ENCODE measurements around the gene ITPRIP. TPM values are rescaled to one million over a fixed set of nuclear protein-coding genes. Genes with fewer than 3 reads are reported as not detected.

ITPRIP gene
- total RNA-seq, 2 experiments from 2014 or later = 15.6 to 16.6 TPM

DNA sequence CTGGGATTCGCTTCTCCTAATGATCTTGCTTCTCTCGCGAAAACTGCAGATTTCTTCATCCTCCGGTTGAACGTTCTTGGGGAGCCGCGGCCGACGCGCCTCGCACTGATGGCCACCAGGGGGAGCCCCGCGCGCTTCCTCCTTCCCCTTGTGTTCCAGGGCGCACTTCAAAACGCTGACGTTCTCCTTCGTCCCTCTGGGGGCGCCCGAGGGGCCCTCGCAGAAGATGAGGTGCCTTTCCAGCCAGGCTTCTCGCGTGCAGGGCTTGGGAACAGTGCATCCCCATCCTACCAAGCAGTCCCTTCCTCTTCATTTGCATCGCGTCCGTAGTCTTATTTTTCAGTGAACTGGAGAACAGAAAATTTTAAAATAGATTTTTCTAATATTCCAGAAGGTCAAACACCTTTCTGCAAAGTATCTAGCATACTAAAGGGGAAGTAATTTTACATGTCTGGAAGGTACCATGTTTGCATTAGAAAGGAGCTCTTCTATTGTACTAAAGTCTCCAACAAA lies 46.8 kb downstream of the ITPRIP start:
- DNase-seq = peak; percentile 92
- Mint-ChIP-seq H3K27ac (no peak overlapping the region), H3K9me3 (no peaks in the 10 kb centered on the region), H3K4me3 (peak overlapping the region; percentile 39), H3K4me1 (ENCODE audit: low read depth) (peaks cover 12% of the 10 kb centered on the region), H3K27me3 (peaks cover 23% of the 10 kb centered on the region), H3K36me3 (no peaks in the 10 kb centered on the region)
- ChIA-PET CTCF (interaction anchor here (0.6 to 13.0 kb wide), 27 partner anchors 8 to 405 kb away, joined by 3 to 240 read pairs (median 4); partner anchors contain the start of genes CFAP58, GSTO1, GSTO2 and ITPRIP), POLR2A (interaction anchor here (1.3 to 1.6 kb wide), 3 partner anchors 23 to 60 kb away, joined by 3 to 7 read pairs (median 4); partner anchors contain the start of gene GSTO2)
- intact Hi-C loops (cut with micrococcal nuclease) = loop anchor here (1.0 to 5.0 kb wide), 4 partner anchors 13 to 331 kb away; partner anchors contain the start of gene ITPRIP

GRCh38 chr10:104288355-104288754 lies 49.9 kb downstream of the ITPRIP start:
- intact Hi-C loops (cut with micrococcal nuclease) = no loop called here
- ChIA-PET POLR2A (no interaction called here), CTCF (interaction anchor here (1.0 to 13.0 kb wide), 3 partner anchors 12 to 65 kb away, joined by 3 to 193 read pairs (median 186); partner anchors contain the start of gene CFAP58)
- Mint-ChIP-seq H3K4me3 (no peak overlapping the region), H3K4me1 (ENCODE audit: low read depth) (peaks cover 12% of the 10 kb centered on the region), H3K27me3 (peaks cover 20% of the 10 kb centered on the region), H3K9me3 (no peaks in the 10 kb centered on the region), H3K27ac (no peak overlapping the region), H3K36me3 (no peaks in the 10 kb centered on the region)
- no peak for DNase-seq

DNA sequence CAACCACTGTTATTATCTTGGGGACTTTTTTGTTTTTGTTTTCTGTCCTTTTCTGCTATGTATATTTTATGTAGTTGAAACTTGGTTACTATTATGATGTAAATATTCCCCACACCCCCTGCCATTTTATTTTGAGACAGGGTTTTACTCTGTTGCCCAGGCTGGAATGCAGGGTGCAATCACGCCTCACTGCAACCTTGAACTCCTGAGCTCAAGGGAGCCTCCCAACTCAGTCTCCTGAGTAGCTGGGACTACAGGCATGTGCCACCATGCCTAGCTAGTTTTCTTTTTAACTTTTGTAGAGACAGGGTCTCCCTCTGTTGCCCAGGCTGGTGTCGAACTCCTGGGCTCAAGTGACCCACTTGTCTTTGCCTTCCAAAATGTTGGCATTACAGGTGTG lies 51.3 kb downstream of the ITPRIP start:
- CTCF ChIA-PET = interaction anchor here (1.2 to 13.0 kb wide), 4 partner anchors 10 to 64 kb away, joined by 3 to 193 read pairs (median 10); no protein-coding TSS in a partner anchor
- Mint-ChIP-seq H3K4me1 (ENCODE audit: low read depth) (peaks cover 5% of the 10 kb centered on the region), H3K4me3 (no peak overlapping the region), H3K9me3 (no peaks in the 10 kb centered on the region), H3K36me3 (no peaks in the 10 kb centered on the region), H3K27me3 (peaks cover 20% of the 10 kb centered on the region), H3K27ac (no peak overlapping the region)
- POLR2A ChIA-PET = no interaction called here
- DNase-seq = no peak
- intact Hi-C loops (cut with micrococcal nuclease) = no loop called here

GRCh38 chr10:104284846-104285245 lies 53.4 kb downstream of the ITPRIP start:
- H3K27ac Mint-ChIP-seq = no peak overlapping the region
- no peaks in the 10 kb centered on the region for H3K9me3 Mint-ChIP-seq
- intact Hi-C loops (cut with micrococcal nuclease) = no loop called here
- H3K4me3 Mint-ChIP-seq = no peak overlapping the region
- DNase-seq = no peak
- H3K4me1 Mint-ChIP-seq (ENCODE audit: low read depth) = no peaks in the 10 kb centered on the region
- peaks cover 10% of the 10 kb centered on the region for H3K27me3 Mint-ChIP-seq
- no peaks in the 10 kb centered on the region for H3K36me3 Mint-ChIP-seq
- ChIA-PET CTCF (interaction anchor here (13.0 kb wide), 1 partner anchor 8 kb away, joined by 193 read pairs; no protein-coding TSS in a partner anchor), POLR2A (no interaction called here)

DNA sequence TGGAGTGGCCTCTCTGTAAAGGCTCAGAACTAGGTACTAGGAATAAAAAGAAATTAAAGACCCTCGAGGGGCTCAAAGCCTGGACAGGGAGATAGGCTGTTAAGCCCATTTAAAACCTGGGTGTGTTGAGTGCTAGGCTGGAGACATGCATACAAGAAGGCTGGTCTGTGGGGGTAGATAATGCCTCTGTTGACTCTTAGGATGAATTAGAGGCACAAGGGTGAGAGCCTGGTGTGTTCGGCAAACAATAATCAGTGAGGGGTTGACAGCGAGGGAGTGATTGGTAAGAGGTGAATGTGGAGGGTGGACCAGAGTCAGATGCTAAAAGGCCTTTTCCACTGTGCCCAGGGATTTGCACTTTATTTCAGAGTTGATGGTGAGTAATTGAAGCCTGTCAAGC lies 56.6 kb downstream of the ITPRIP start:
- H3K36me3 Mint-ChIP-seq = no peaks in the 10 kb centered on the region
- POLR2A ChIA-PET = no interaction called here

GRCh38 chr10:104279550-104280259 lies 58.6 kb downstream of the ITPRIP start:
- ChIA-PET CTCF (interaction anchor here (0.8 to 8.1 kb wide), 4 partner anchors 11 to 202 kb away, joined by 3 to 193 read pairs (median 7); no protein-coding TSS in a partner anchor), POLR2A (no interaction called here)
- Mint-ChIP-seq H3K27ac (no peak overlapping the region), H3K9me3 (no peaks in the 10 kb centered on the region), H3K4me3 (no peak overlapping the region), H3K27me3 (peaks cover 5% of the 10 kb centered on the region), H3K36me3 (no peaks in the 10 kb centered on the region), H3K4me1 (ENCODE audit: low read depth) (no peaks in the 10 kb centered on the region)
- intact Hi-C loops (cut with micrococcal nuclease) = no loop called here
- DNase-seq = no peak

More for the DNA sequence above, 56.6 kb downstream of the ITPRIP start:
- Mint-ChIP-seq H3K4me1 (ENCODE audit: low read depth) (no peaks in the 10 kb centered on the region), H3K9me3 (no peaks in the 10 kb centered on the region), H3K27ac (no peak overlapping the region), H3K4me3 (no peak overlapping the region), H3K27me3 (no peaks in the 10 kb centered on the region)
- no peak for DNase-seq
- CTCF ChIA-PET = interaction anchor here (0.6 to 1.3 kb wide), 2 partner anchors 10 to 67 kb away, joined by 3 read pairs; no protein-coding TSS in a partner anchor
- intact Hi-C loops (cut with micrococcal nuclease) = no loop called here

DNA sequence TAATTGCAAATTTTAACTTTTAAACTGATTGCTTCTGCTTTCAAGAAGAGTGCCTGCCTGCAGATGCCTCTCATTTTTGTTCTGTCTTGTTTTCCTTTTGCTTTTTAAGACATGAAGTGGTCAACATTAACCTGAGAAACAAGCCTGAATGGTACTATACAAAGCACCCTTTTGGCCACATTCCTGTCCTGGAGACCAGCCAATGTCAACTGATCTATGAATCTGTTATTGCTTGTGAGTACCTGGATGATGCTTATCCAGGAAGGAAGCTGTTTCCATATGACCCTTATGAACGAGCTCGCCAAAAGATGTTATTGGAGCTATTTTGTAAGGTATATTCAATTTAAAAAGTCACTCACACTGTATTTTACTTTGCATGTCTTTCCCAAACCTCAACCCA lies 60.5 kb downstream of the ITPRIP start:
- Mint-ChIP-seq H3K4me1 (ENCODE audit: low read depth) (peaks cover 4% of the 10 kb centered on the region), H3K27ac (no peak overlapping the region), H3K27me3 (peaks cover 7% of the 10 kb centered on the region), H3K9me3 (no peaks in the 10 kb centered on the region), H3K4me3 (no peak overlapping the region), H3K36me3 (no peaks in the 10 kb centered on the region)
- intact Hi-C loops (cut with micrococcal nuclease) = no loop called here
- no peak for DNase-seq
- CTCF ChIA-PET = interaction anchor here (3.2 to 8.1 kb wide), 2 partner anchors 13 to 28 kb away, joined by 11 to 193 read pairs; no protein-coding TSS in a partner anchor
- POLR2A ChIA-PET = interaction anchor here (0.7 kb wide), 1 partner anchor 18 kb away, joined by 3 read pairs; no protein-coding TSS in a partner anchor

GRCh38 chr10:104276192-104276591 lies 62.1 kb downstream of the ITPRIP start:
- ChIA-PET CTCF (interaction anchor here (0.6 to 8.1 kb wide), 7 partner anchors 15 to 77 kb away, joined by 3 to 193 read pairs (median 7); partner anchors contain the start of gene CFAP58), POLR2A (no interaction called here)
- Mint-ChIP-seq H3K4me1 (ENCODE audit: low read depth) (peaks cover 4% of the 10 kb centered on the region), H3K4me3 (no peak overlapping the region), H3K27ac (no peak overlapping the region), H3K36me3 (no peaks in the 10 kb centered on the region), H3K9me3 (no peaks in the 10 kb centered on the region), H3K27me3 (peaks cover 7% of the 10 kb centered on the region)
- DNase-seq = no peak
- intact Hi-C loops (cut with micrococcal nuclease) = no loop called here

GRCh38 chr10:104274762-104275721 lies 63.2 kb downstream of the ITPRIP start:
- Mint-ChIP-seq H3K9me3 (no peaks in the 10 kb centered on the region), H3K27me3 (peaks cover 7% of the 10 kb centered on the region), H3K27ac (no peak overlapping the region), H3K4me3 (peak overlapping the region; percentile 26), H3K36me3 (no peaks in the 10 kb centered on the region), H3K4me1 (ENCODE audit: low read depth) (peaks cover 4% of the 10 kb centered on the region)
- POLR2A ChIA-PET = interaction anchor here (0.5 to 1.2 kb wide), 4 partner anchors 20 to 1090 kb away, joined by 3 read pairs; partner anchors contain the start of genes CFAP43 and GSTO1
- intact Hi-C loops (cut with micrococcal nuclease) = no loop called here
- DNase-seq = peak; percentile 65
- CTCF ChIA-PET = interaction anchor here (0.5 to 8.1 kb wide), 49 partner anchors 8 to 600 kb away, joined by 3 to 193 read pairs (median 4); partner anchors contain the start of genes CFAP43, CFAP58, GSTO1 and ITPRIP

GRCh38 chr10:104273899-104274575 lies 64.2 kb downstream of the ITPRIP start:
- Mint-ChIP-seq H3K9me3 (no peaks in the 10 kb centered on the region), H3K4me3 (no peak overlapping the region), H3K4me1 (ENCODE audit: low read depth) (peaks cover 7% of the 10 kb centered on the region), H3K36me3 (no peaks in the 10 kb centered on the region), H3K27me3 (peaks cover 7% of the 10 kb centered on the region), H3K27ac (no peak overlapping the region)
- no peak for DNase-seq
- POLR2A ChIA-PET = interaction anchor here (1.0 to 1.2 kb wide), 2 partner anchors 19 to 42 kb away, joined by 3 read pairs; partner anchors contain the start of genes CFAP43 and GSTO1
- CTCF ChIA-PET = interaction anchor here (0.7 to 8.1 kb wide), 51 partner anchors 9 to 568 kb away, joined by 3 to 193 read pairs (median 4); partner anchors contain the start of genes CFAP43, CFAP58, GSTO1 and ITPRIP
- intact Hi-C loops (cut with micrococcal nuclease) = no loop called here

- no peak for DNase-seq
- no peak overlapping the region for H3K4me3 Mint-ChIP-seq
- ChIA-PET CTCF (interaction anchor here (0.8 to 8.1 kb wide), 19 partner anchors 10 to 562 kb away, joined by 3 to 193 read pairs (median 8); partner anchors contain the start of genes CFAP43, CFAP58, GSTO1 and ITPRIP), POLR2A (no interaction called here)
- peaks cover 7% of the 10 kb centered on the region for H3K4me1 Mint-ChIP-seq (ENCODE audit: low read depth)
- no peak overlapping the region for H3K27ac Mint-ChIP-seq
- H3K36me3 Mint-ChIP-seq = peaks cover 2% of the 10 kb centered on the region
- H3K9me3 Mint-ChIP-seq = no peaks in the 10 kb centered on the region
- intact Hi-C loops (cut with micrococcal nuclease) = no loop called here
- peaks cover 7% of the 10 kb centered on the region for H3K27me3 Mint-ChIP-seq
Observed at GRCh38 chr10:104273286-104273685, 65.0 kb downstream of the ITPRIP start.
